ENCODE data around the gene TAB3. TPM values are rescaled to one million over a fixed set of nuclear protein-coding genes. Genes with fewer than 3 reads are reported as not detected.

The TAB3 gene
- total RNA-seq, 1 experiment from 2014 or later: 13.5 TPM

- Histone ChIP-seq H2BK5ac (ENCODE audit: insufficient read length, low read length) (no peak overlapping the region), H3K56ac (ENCODE audit: insufficient read length, low read depth, low read length) (no peak overlapping the region), H2BK120ac (ENCODE audit: low read depth, low read length, poor library complexity, severe bottlenecking) (no peak overlapping the region), H3K79me1 (ENCODE audit: insufficient read depth, low read depth, low read length, poor library complexity, severe bottlenecking) (no peaks in the 10 kb centered on the region), H3K4ac (ENCODE audit: low read depth, low read length) (no peak overlapping the region), H3K18ac (ENCODE audit: insufficient read length, low read depth, low read length) (no peak overlapping the region), H4K5ac (ENCODE audit: insufficient read length, low read depth, low read length) (no peak overlapping the region), H2BK12ac (ENCODE audit: insufficient read length, low read depth, low read length) (no peak overlapping the region), H2AK5ac (ENCODE audit: insufficient read length, low read length) (no peak overlapping the region), H3K27ac (ENCODE audit: insufficient read length, low read depth, low read length) (no peak overlapping the region), H3K9ac (ENCODE audit: extremely low read depth, insufficient read length, low read length) (no peak overlapping the region), H2BK20ac (ENCODE audit: low read depth, low read length, poor library complexity, severe bottlenecking) (no peak overlapping the region), H3T11ph (ENCODE audit: low read length) (no peak overlapping the region), H3K4me2 (ENCODE audit: insufficient read depth, insufficient read length, low read length) (no peak overlapping the region), H3K9me3 (ENCODE audit: control insufficient read depth, low read depth, low read length) (no peaks in the 10 kb centered on the region), H2BK15ac (ENCODE audit: low read depth, low read length) (no peak overlapping the region), H3K23me2 (ENCODE audit: insufficient read length, low read depth, low read length, poor library complexity, severe bottlenecking) (no peaks in the 10 kb centered on the region), H3K4me1 (ENCODE audit: insufficient read depth, low read length) (no peaks in the 10 kb centered on the region), H4K20me1 (ENCODE audit: control insufficient read depth, insufficient read depth, insufficient read length) (no peaks in the 10 kb centered on the region), H4K8ac (replicated peaks; ENCODE audit: insufficient read length, low read depth, low read length) (no peak overlapping the region), H4K91ac (ENCODE audit: insufficient read length, low read depth, low read length) (no peak overlapping the region), H3K14ac (ENCODE audit: insufficient read depth, low read length) (no peak overlapping the region), H3K23ac (ENCODE audit: insufficient read length, low read depth, low read length) (no peak overlapping the region), H3K79me2 (ENCODE audit: insufficient read depth, low read length) (no peaks in the 10 kb centered on the region), H2AFZ (ENCODE audit: low read length) (no peak overlapping the region), H3K27me3 (ENCODE audit: insufficient read depth, low read length) (no peaks in the 10 kb centered on the region)
- TF ChIP-seq CTCF (conservative IDR thresholded peaks at IDR 0.05): peak; percentile 39; the same call in 2 of the 3 replicates
- H3K27ac Mint-ChIP-seq: peak overlapping the region in 1 of 3 experiments; percentile 66; a peak in 1 of 7 replicates
- H3K4me1 Mint-ChIP-seq: peaks cover 9 to 13% of the 10 kb centered on the region in 2 experiments
- H3K27me3 Mint-ChIP-seq (ENCODE audit: low read depth): no peaks in the 10 kb centered on the region
- peaks cover 48 to 49% of the 10 kb centered on the region in 2 experiments for H3K9me3 Mint-ChIP-seq
- no peak overlapping the region for H3K4me3 Mint-ChIP-seq
- no CpG with 5 or more reads among the region's 3 CpGs for WGBS (ENCODE audit: extremely low coverage, insufficient read length, low lambda C conversion rate)
- H3K36me3 Mint-ChIP-seq (ENCODE audit: insufficient read depth in 1 of 3, low read depth in 3 of 3): peaks cover 0 to 3% (median 0%) of the 10 kb centered on the region in 3 experiments; a peak in 2 of 7 replicates
- no peak for DNase-seq
These were observed 66.9 kb downstream of the TAB3 start for GRCh38 chrX:30822068-30822681.

Measured in H9 (cell line).